ENCODE data around the gene SERF1A. TPM values are rescaled to one million over a fixed set of nuclear protein-coding genes. Genes with fewer than 3 reads are reported as not detected.
A peak's percentile ranks its signal among the peaks of the same experiment; 100 is the strongest.
"Not testable (repeated sequence)": the region's sequence is repeated elsewhere in the genome, so short reads cannot be mapped to it uniquely, and the experiment has no call there.

SERF1A gene
- total RNA-seq, result 3.6 TPM

- peak; percentile 96 for ATAC-seq
Observed at GRCh38 chr5:70900533-70901271, at the start of gene SERF1A. SERF1A (plus strand) TSS chr5:70900669; CDS start chr5:70900870, 201 bp downstream.

- not testable (repeated sequence) for ATAC-seq
Observed at GRCh38 chr5:70866778-70867177, 33.7 kb upstream of the SERF1A start.

- not testable (repeated sequence) for ATAC-seq
Observed at GRCh38 chr5:70870626-70871025, 29.8 kb upstream of the SERF1A start.

GRCh38 chr5:70896076-70896475 is 4.4 kb upstream of the SERF1A start:
- not testable (repeated sequence) for ATAC-seq

GRCh38 chr5:70901272-70901571 is 753 bp downstream of the SERF1A start:
- ATAC-seq, result not testable (repeated sequence)

GRCh38 chr5:70906624-70907023 is 6.2 kb downstream of the SERF1A start:
- ATAC-seq, result not testable (repeated sequence)

GRCh38 chr5:70916829-70917228 is 16.4 kb downstream of the SERF1A start:
- not testable (repeated sequence) for ATAC-seq

- ATAC-seq, result not testable (repeated sequence)
Observed at GRCh38 chr5:70925211-70925562, 24.7 kb downstream of the SERF1A start.

GRCh38 chr5:70931709-70932368 is 31.4 kb downstream of the SERF1A start:
- not testable (repeated sequence) for ATAC-seq

- ATAC-seq, result not testable (repeated sequence)
Observed at GRCh38 chr5:70932560-70932959, 32.1 kb downstream of the SERF1A start.

- not testable (repeated sequence) for ATAC-seq
Observed at GRCh38 chr5:70953068-70953467, 52.6 kb downstream of the SERF1A start.

Other genes starting within 250 kb of the SERF1A start
- gene SMN1, start 24.4 kb downstream of the SERF1A start, total RNA-seq, result 13.9 TPM
- 4.2 TPM for gene NAIP, start 124.7 kb downstream of the SERF1A start, total RNA-seq
- 9.7 TPM for gene GTF2H2, start 167.0 kb downstream of the SERF1A start, total RNA-seq